ENCODE measurements around the gene IGSF21. TPM values are rescaled to one million over a fixed set of nuclear protein-coding genes. Genes with fewer than 3 reads are reported as not detected.

The IGSF21 gene
- total RNA-seq, 4 donors from 2014 or later = 0.31 to 3.5 (median 1.7) TPM

DNA sequence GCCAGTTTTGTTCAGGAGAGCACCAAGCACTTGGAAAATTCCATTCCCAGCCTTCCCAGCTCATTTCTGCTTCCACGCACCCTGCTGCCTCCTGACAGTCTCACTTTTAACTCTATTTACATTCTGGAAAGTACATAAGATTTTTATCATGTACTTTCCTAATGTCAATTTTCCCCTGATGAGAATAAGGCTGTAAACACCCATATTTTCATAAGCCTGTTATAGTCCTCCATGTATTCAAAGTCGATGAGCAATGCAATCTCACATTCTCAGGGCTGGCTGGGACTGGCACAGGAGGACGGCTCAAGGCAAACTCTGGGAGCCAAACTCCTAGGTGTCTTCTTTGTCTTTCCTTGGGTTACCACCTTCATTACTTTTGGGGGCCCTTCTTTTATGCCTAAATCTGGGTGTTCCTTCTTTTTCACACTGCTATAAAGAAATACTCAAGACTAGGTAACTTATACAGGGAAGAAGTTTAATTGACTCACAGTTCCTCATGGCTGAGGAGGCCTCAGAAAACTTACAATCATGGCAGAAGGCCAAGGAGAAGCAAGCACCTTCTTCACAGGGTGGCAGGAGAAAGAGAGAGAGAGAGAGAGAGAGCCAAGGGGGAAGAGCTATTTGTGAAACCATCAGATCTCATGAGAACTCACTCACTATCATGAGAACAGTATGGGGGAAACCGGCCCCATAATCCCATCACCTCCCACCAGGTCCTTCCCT lies 94.6 kb downstream of the IGSF21 start:
- Histone ChIP-seq H3K9me3 (peaks cover 0 to 11% (median 0%) of the 10 kb centered on the region in 3 donors), H3K27ac (no peak overlapping the region), H3K36me3 (no peaks in the 10 kb centered on the region), H3K4me1 (no peaks in the 10 kb centered on the region), H3K4me3 (no peak overlapping the region), H3K27me3 (peaks cover 85% of the 10 kb centered on the region)
- ATAC-seq = no peak
- TF ChIP-seq EP300 (IDR thresholded peaks at IDR 0.05) (no peak), POLR2AphosphoS5 (IDR thresholded peaks at IDR 0.05) (no peak), CTCF (IDR thresholded peaks at IDR 0.05) (no peak), POLR2A (IDR thresholded peaks at IDR 0.05) (no peak)
- 78 to 100% methylated on average over 3 to 4 of the region's 4 CpGs for WGBS, 2 donors (ENCODE audit: low coverage in 1 of 2)

DNA sequence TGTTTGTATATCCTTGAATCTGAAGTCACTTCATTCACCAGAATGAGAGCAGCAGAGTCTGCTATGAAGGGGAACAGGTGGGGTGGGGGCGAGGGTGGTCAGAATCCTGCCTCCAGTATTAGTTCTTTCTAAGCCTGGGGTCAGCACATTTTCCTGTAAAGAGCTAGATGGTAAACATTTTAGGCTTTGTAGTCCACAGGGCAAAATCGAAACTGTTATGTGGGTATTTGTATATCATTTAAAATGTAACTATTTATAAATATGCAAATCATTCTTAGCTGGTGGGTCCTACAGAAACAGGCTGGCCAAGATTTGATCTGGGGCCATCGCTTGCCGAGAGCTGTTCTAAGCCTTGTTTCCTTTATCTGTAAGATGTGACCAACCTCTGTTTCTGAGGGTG lies 96.0 kb downstream of the IGSF21 start:
- TF ChIP-seq CTCF (IDR thresholded peaks at IDR 0.05) (no peak), EP300 (IDR thresholded peaks at IDR 0.05) (no peak), POLR2AphosphoS5 (IDR thresholded peaks at IDR 0.05) (no peak), POLR2A (IDR thresholded peaks at IDR 0.05) (no peak)
- no peaks in the 10 kb centered on the region for H3K36me3 ChIP-seq
- no peak overlapping the region for H3K4me3 ChIP-seq
- no peaks in the 10 kb centered on the region for H3K4me1 ChIP-seq
- peaks cover 0 to 17% (median 0%) of the 10 kb centered on the region in 3 donors for H3K9me3 ChIP-seq
- H3K27ac ChIP-seq = no peak overlapping the region
- no peak for ATAC-seq
- 51 to 54% methylated on average over 2 to 4 of the region's 4 CpGs for WGBS, 2 donors (ENCODE audit: low coverage in 1 of 2)
- H3K27me3 ChIP-seq = peaks cover 79% of the 10 kb centered on the region

- WGBS, 2 donors (ENCODE audit: low coverage in 1 of 2) = 17 to 33% methylated on average over 1 of the region's 1 CpG
- no peak overlapping the region for H3K4me3 ChIP-seq
- peaks cover 0 to 17% (median 0%) of the 10 kb centered on the region in 3 donors for H3K9me3 ChIP-seq
- no peak for ATAC-seq
- TF ChIP-seq POLR2AphosphoS5 (IDR thresholded peaks at IDR 0.05) (no peak), EP300 (IDR thresholded peaks at IDR 0.05) (no peak), CTCF (IDR thresholded peaks at IDR 0.05) (no peak), POLR2A (IDR thresholded peaks at IDR 0.05) (no peak)
- H3K27me3 ChIP-seq = peaks cover 70% of the 10 kb centered on the region
- no peaks in the 10 kb centered on the region for H3K36me3 ChIP-seq
- no peak overlapping the region for H3K27ac ChIP-seq
- H3K4me1 ChIP-seq = no peaks in the 10 kb centered on the region
These were observed 97.0 kb downstream of the IGSF21 start for GRCh38 chr1:18204575-18204974.

DNA sequence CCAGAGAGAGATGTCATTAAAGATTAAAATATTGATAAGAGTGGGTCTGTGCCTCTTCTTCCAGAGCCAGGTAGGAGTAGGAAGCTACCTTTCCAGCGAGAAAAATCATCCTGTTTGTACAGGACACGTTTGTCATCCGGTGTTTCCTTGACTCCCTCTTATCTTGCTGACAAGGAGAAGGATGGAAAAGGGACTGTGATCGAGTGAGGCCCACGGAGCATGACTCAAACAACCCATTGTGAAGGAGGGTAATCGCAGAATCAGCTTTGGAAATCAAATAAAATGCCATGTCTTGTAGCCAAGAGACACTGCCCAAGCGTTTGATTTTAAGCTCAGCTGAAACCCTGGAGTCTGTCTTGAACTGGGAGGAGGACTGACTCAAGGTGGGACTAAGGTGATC lies 97.7 kb downstream of the IGSF21 start:
- 22 to 30% methylated on average over 5 to 7 of the region's 7 CpGs for WGBS, 2 donors (ENCODE audit: low coverage in 1 of 2)
- Histone ChIP-seq H3K36me3 (no peaks in the 10 kb centered on the region), H3K9me3 (peaks cover 0 to 17% (median 0%) of the 10 kb centered on the region in 3 donors), H3K4me1 (no peaks in the 10 kb centered on the region), H3K27me3 (peaks cover 62% of the 10 kb centered on the region), H3K4me3 (no peak overlapping the region), H3K27ac (no peak overlapping the region)
- ATAC-seq = no peak
- TF ChIP-seq POLR2A (IDR thresholded peaks at IDR 0.05) (no peak), CTCF (IDR thresholded peaks at IDR 0.05) (no peak)

DNA sequence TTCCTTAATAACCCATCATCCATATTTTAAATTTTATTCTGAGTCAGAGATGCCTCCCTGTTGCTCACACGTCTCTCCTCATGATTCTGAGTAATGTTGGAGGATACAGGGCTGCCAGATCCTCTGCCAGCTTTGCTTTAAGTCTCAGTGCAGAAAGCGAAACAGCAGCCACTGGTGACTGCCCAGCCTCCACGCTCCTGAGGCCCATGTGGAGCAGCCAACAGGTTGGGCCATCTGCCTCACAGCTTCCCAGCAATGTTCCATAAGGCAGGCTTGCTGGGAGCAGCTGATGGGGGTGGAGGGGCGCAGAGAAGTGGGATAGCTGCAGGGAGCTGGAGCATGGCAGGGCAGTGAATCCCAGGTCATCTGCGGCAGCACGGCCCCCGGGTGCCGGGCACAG lies 104.2 kb downstream of the IGSF21 start:
- H3K36me3 ChIP-seq = no peaks in the 10 kb centered on the region
- H3K9me3 ChIP-seq = peaks cover 0 to 13% (median 0%) of the 10 kb centered on the region in 3 donors
- TF ChIP-seq POLR2A (IDR thresholded peaks at IDR 0.05) = no peak
- TF ChIP-seq CTCF (IDR thresholded peaks at IDR 0.05) = no peak
- no peak for TF ChIP-seq POLR2AphosphoS5 (IDR thresholded peaks at IDR 0.05)
- TF ChIP-seq EP300 (IDR thresholded peaks at IDR 0.05) = no peak
- peaks cover 35% of the 10 kb centered on the region for H3K27me3 ChIP-seq
- no peak overlapping the region for H3K4me3 ChIP-seq
- ATAC-seq = no peak
- H3K27ac ChIP-seq = no peak overlapping the region
- no peaks in the 10 kb centered on the region for H3K4me1 ChIP-seq
- 60 to 79% methylated on average over 2 to 5 of the region's 8 CpGs for WGBS, 2 donors (ENCODE audit: low coverage in 1 of 2)

All from gastroesophageal sphincter (tissue), 4 donors.